WTC11 (cell line): ENCODE results near the gene NAT8.
"Not testable (repeated sequence)": the region's sequence is repeated elsewhere in the genome, so short reads cannot be mapped to it uniquely, and the experiment has no call there.

Source experiments
- FOXP1 ChIP-seq: sonication (generic); formaldehyde crosslinking; IDR thresholded peaks from 2 replicates; pipeline ENCODE4 v1.8.0; 2022; ENCODE audit warnings: missing genetic modification reagents, mild to moderate bottlenecking, moderate library complexity, borderline replicate concordance
- IRF2 ChIP-seq: sonication (generic); formaldehyde crosslinking; IDR thresholded peaks from 2 replicates; pipeline ENCODE4 v1.8.0; 2022; ENCODE audit warnings: low read depth, missing genetic modification reagents, borderline replicate concordance
- NFYB ChIP-seq: sonication (generic); formaldehyde crosslinking; conservative IDR thresholded peaks from 2 replicates; pipeline ENCODE4 v1.8.0; 2022; ENCODE audit warnings: low read depth, missing genetic modification reagents

DNA sequence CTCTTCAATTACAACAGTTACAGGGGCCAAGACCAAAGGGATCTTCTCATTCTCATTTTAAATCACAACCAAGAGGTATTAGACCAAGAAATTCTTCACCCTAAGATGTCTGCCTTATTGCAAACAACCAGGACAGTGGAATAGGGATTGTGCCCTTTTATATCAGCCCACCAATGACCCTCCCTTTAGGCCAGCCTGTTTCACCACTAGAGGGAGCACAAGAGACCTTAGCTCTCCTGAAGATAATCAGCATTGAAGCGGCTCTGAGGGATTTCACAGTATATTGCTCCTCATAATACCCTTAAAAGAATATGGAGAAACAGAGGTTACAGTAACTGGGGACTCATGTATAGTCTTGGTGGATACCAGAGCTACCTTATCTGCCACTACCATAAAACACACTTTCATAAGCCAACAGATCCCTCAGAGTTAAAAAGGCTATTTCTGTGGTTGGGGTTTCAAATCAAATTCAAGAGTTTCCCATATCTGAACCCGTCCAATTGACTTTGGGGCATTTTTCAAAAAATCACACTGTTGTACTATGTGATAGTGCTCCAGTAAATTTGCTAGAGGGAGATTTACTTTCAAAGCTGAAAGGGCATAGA, 11.5 kb downstream of the NAT8 start:
- not testable (repeated sequence) for TF ChIP-seq NFYB, IRF2, FOXP1 (CRISPR knock-in tag)
